B cell (primary cell): ENCODE data around the gene CCR1.

Source experiments
- CTCF ChIP-seq: fragments of 200-600 bp; IDR thresholded peaks from one replicate; pipeline ENCODE4 v1.8.0; 2022; ENCODE audit warnings: antibody characterized with exemption, mild to moderate bottlenecking
- EZH2 ChIP-seq: IDR thresholded peaks from 2 replicates; pipeline ENCODE4 v1.6.1; 2012; ENCODE audit warnings: borderline replicate concordance, low read depth, mild to moderate bottlenecking, moderate library complexity, low read length; ENCODE audit not compliant: insufficient read depth, poor library complexity, severe bottlenecking

GRCh38 chr3:46186471-46187340 is 21.4 kb downstream of the CCR1 start:
- TF ChIP-seq CTCF (no peak), EZH2 (no peak)
